A549 (cell line): ENCODE data around the gene RFTN2. TPM values are rescaled to one million over a fixed set of nuclear protein-coding genes. Genes with fewer than 3 reads are reported as not detected.
"Not testable (repeated sequence)": the region's sequence is repeated elsewhere in the genome, so short reads cannot be mapped to it uniquely, and the experiment has no call there.

Experiments
- ATAC-seq, 2 experiments: fragments of 200-7000 bp in 1 of 2; fragments of >200 bp in 1 of 2; cut with Nextera tagmentation in 1 of 2; cut with Tn5 transposase in 1 of 2; 3 replicates each; pipeline versions ENCODE4 v1.8.0 to v1.9.1; 2018 to 2020; ENCODE audit warnings: mild to moderate bottlenecking in 1 of 2, moderate library complexity in 1 of 2
- CTCF ChIA-PET: fragments of 300-600 bp; sonication (Branson Sonifier 250); formaldehyde crosslinking; extraction: SDS; loops from one replicate; lab custom pipeline; 2021; ENCODE audit warnings: antibody characterized with exemption, inconsistent platforms; lab: Yijun Ruan, JAX
- POLR2A ChIA-PET: fragments of 350-600 bp; formaldehyde crosslinking; extraction: SDS; loops from one replicate; lab custom pipeline; 2021; ENCODE audit warnings: antibody characterized with exemption, inconsistent platforms; lab: Yijun Ruan, JAX
- DNase-seq, 2 experiments: peaks; one replicate each; pipeline versions ENCODE4 v3.0.0 to v3.0.0-alpha.2; 2011 to 2016; ENCODE audit warnings: low read depth in 1 of 2, low spot score in 1 of 2
- FAIRE-seq: peaks from 2 replicates; lab custom pipeline; 2011; peaks lifted over from hg19 to GRCh38; lab: Jason Lieb, UNC
- H3K27ac ChIP-seq, 2 experiments: fragments of >200 bp; sonication (Bioruptor Twin); formaldehyde crosslinking; 3 replicates each; pipeline ENCODE4 v1.5.1; 2016 to 2017
- H3K4me1 ChIP-seq: fragments of >200 bp; sonication (Bioruptor Twin); formaldehyde crosslinking; 3 replicates; pipeline ENCODE4 v1.6.1; 2016
- H3K4me2 ChIP-seq: fragments of >200 bp; sonication (Bioruptor Twin); formaldehyde crosslinking; 3 replicates; pipeline ENCODE4 v1.6.1; 2016
- H3K4me3 ChIP-seq: fragments of >200 bp; sonication (Bioruptor Twin); formaldehyde crosslinking; 3 replicates; pipeline ENCODE4 v1.5.1; 2016
- H3K9me3 ChIP-seq: fragments of >200 bp; sonication (Bioruptor Twin); formaldehyde crosslinking; 3 replicates; pipeline ENCODE4 v1.6.1; 2016
- CBX2 ChIP-seq: fragments of 200-600 bp; sonication (generic); IDR thresholded peaks from 2 replicates; pipeline ENCODE4 v1.6.1; 2016; ENCODE audit warnings: low read depth, mild to moderate bottlenecking, borderline replicate concordance
- CBX8 ChIP-seq: fragments of 200-600 bp; sonication (generic); IDR thresholded peaks from 2 replicates; pipeline ENCODE4 v1.6.1; 2016
- CEBPB ChIP-seq, 2 experiments: fragments of >200 bp in 1 of 2; sonication (Bioruptor Twin) in 1 of 2; formaldehyde crosslinking in 1 of 2; IDR thresholded peaks; 2 replicates each; pipeline ENCODE4 v1.6.1; 2012 to 2016
- E2F6 ChIP-seq: IDR thresholded peaks from 2 replicates; pipeline ENCODE4 v1.6.1; 2012; ENCODE audit warnings: low read depth, borderline replicate concordance
- ESRRA ChIP-seq: fragments of 150-350 bp; IDR thresholded peaks from 2 replicates; pipeline ENCODE4 v1.6.1; 2014; ENCODE audit warnings: mild to moderate bottlenecking, low read length, borderline replicate concordance
- FOSL2 ChIP-seq, 2 experiments: fragments of 450-650 bp in 1 of 2; fragments of >200 bp in 1 of 2; sonication (Bioruptor Twin) in 1 of 2; formaldehyde crosslinking; IDR thresholded peaks; 2 replicates each; pipeline versions ENCODE4 v1.5.0 to v1.6.1; 2016 to 2020; ENCODE audit warnings: mild to moderate bottlenecking in 1 of 2, moderate library complexity in 1 of 2
- FOXS1 ChIP-seq: fragments of 250-450 bp; sonication (Bioruptor Pico); IDR thresholded peaks from 2 replicates; pipeline ENCODE4 v1.5.0; 2020; ENCODE audit warnings: mild to moderate bottlenecking, moderate library complexity
- GATA3 ChIP-seq: IDR thresholded peaks from 2 replicates; pipeline ENCODE4 v1.6.1; 2012; ENCODE audit warnings: borderline replicate concordance
- HES2 ChIP-seq: fragments of >200 bp; sonication (Bioruptor Twin); formaldehyde crosslinking; IDR thresholded peaks from 2 replicates; pipeline ENCODE4 v1.6.1; 2016
- HEYL ChIP-seq: fragments of 250-450 bp; sonication (Bioruptor Pico); IDR thresholded peaks from 2 replicates; pipeline ENCODE4 v1.8.0; 2021; ENCODE audit warnings: mild to moderate bottlenecking, moderate library complexity
- HOXA7 ChIP-seq: fragments of 250-450 bp; sonication (Bioruptor Pico); IDR thresholded peaks from 2 replicates; pipeline ENCODE4 v1.5.0; 2020; ENCODE audit warnings: mild to moderate bottlenecking, moderate library complexity
- HOXB13 ChIP-seq: fragments of 250-450 bp; sonication (Bioruptor Pico); IDR thresholded peaks from 2 replicates; pipeline ENCODE4 v1.5.0; 2020; ENCODE audit warnings: low read depth, mild to moderate bottlenecking, moderate library complexity
- JUN ChIP-seq, 2 experiments: fragments of >200 bp; sonication (Bioruptor Twin); formaldehyde crosslinking; IDR thresholded peaks; 2 replicates in 1 of 2; 3 replicates in 1 of 2; pipeline ENCODE4 v1.6.1; 2016 to 2017
- KDM5A ChIP-seq: fragments of 200-600 bp; sonication (generic); IDR thresholded peaks from 2 replicates; pipeline ENCODE4 v1.6.1; 2016; ENCODE audit warnings: antibody characterized with exemption, mild to moderate bottlenecking
- MAFK ChIP-seq: fragments of 450-650 bp; IDR thresholded peaks from 2 replicates; pipeline ENCODE4 v1.6.1; 2014; ENCODE audit not compliant: partially characterized antibody
- NFE2L2 ChIP-seq: fragments of 150-350 bp; conservative IDR thresholded peaks from 2 replicates; pipeline ENCODE4 v1.6.1; 2014; ENCODE audit warnings: low read length
- PHF8 ChIP-seq: fragments of 200-600 bp; sonication (generic); IDR thresholded peaks from 2 replicates; pipeline ENCODE4 v1.6.1; 2016; ENCODE audit warnings: low read depth, mild to moderate bottlenecking, antibody characterized with exemption, moderate library complexity, borderline replicate concordance
- POLR2AphosphoS2 ChIP-seq: conservative IDR thresholded peaks from 2 replicates; pipeline ENCODE4 v1.6.1; 2012; ENCODE audit warnings: low read length, improper control_type of control experiment, inconsistent platforms
- RNF2 ChIP-seq: fragments of 200-600 bp; sonication (generic); IDR thresholded peaks from 2 replicates; pipeline ENCODE4 v1.6.1; 2016; ENCODE audit warnings: low read depth, mild to moderate bottlenecking, antibody characterized with exemption, moderate library complexity, borderline replicate concordance
- SMC3 ChIP-seq: fragments of >200 bp; sonication (Bioruptor Twin); formaldehyde crosslinking; IDR thresholded peaks from 3 replicates; pipeline ENCODE4 v1.6.1; 2018; ENCODE audit warnings: inconsistent platforms
- SREBF2 ChIP-seq: fragments of 450-650 bp; IDR thresholded peaks from 2 replicates; pipeline ENCODE4 v1.6.1; 2014; ENCODE audit warnings: mild to moderate bottlenecking, moderate library complexity
- TFCP2L1 ChIP-seq: fragments of 250-450 bp; sonication (Bioruptor Pico); IDR thresholded peaks from 2 replicates; pipeline ENCODE4 v1.5.0; 2021; ENCODE audit warnings: mild to moderate bottlenecking
- TP53 ChIP-seq: fragments of 250-450 bp; sonication (Bioruptor Pico); IDR thresholded peaks from 2 replicates; pipeline ENCODE4 v1.5.0; 2021; ENCODE audit warnings: mild to moderate bottlenecking, moderate library complexity
- ZSCAN20 ChIP-seq: fragments of 250-450 bp; sonication (Bioruptor Pico); IDR thresholded peaks from 2 replicates; pipeline ENCODE4 v1.8.0; 2022; ENCODE audit warnings: mild to moderate bottlenecking, moderate library complexity
- WGBS: methylation state at CpG from one replicate; pipeline ENCODE4 v1.1.6; 2017; ENCODE audit errors: missing lambda C conversion rate; 5-methylcytosine and 5-hydroxymethylcytosine counted together
- polyA plus RNA-seq, 4 experiments: library from polyadenylated mRNA; depleted of rRNA in 3 of 4; stranded (reverse); fragments of >200 nt; fragmentation: RNase III in 1 of 4; extraction: RNeasy Plus Mini Kit Qiagen cat#74134 plus additional on column Dnase treatment in 1 of 4; gene quantifications; 2 replicates in 3 of 4; 3 replicates in 1 of 4; pipeline ENCODE4 v1.2.3, GENCODE V29; 2011 to 2017
- TF ChIP-seq, protein P1 (sequence below): fragments of 450-650 bp; IDR thresholded peaks from 2 replicates; pipeline ENCODE4 v1.6.1; 2014; ENCODE audit warnings: antibody characterized with exemption

RFTN2 gene
- polyA plus RNA-seq, 2 of the 4 experiments (the other 2 are of a cell fraction): 0.03 to 0.17 TPM

DNA sequence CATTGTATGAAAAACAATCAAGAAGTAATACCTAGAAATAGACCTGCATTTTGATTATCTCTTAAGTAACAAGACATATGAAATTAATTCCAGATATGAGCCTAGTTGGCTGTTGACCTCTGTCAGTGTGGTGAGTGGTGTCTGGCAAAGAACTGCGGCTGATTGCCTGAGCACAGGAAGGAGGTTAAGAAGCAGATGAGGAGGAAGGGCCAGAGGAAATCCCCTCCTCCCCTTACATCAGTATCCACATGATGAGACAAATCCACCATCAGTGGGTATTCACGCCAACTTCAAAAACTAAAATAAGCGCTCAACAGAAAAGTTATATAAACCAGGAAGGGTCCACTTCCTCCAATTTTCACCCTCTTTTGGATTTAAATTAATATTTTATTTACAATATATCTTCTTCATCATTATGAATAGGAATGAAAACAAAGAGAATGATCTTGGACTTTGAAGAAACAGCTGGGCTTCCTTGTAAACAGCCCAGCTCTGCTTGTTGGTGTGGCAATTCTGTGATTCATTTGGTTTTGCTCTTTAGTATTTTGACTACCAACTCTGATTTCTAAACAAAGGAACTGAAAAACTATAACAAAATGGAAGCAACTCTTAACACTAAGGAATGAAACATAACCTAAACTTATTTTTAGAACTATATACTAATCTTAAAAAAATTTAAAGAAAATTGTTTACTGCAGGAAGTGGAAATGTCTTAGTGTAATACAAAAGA is 27.3 kb downstream of the RFTN2 start:
- no peak overlapping the region for H3K27ac ChIP-seq
- no peak overlapping the region for H3K4me3 ChIP-seq
- no peaks in the 10 kb centered on the region; the same call in 2 of the 3 replicates for H3K4me1 ChIP-seq
- WGBS: 93% methylated on average over 3 of the region's 3 CpGs
- FAIRE-seq: no peak
- ChIA-PET POLR2A (no interaction called here), CTCF (no interaction called here)
- no peak overlapping the region for H3K4me2 ChIP-seq
- no peak for ATAC-seq
- H3K9me3 ChIP-seq: no peaks in the 10 kb centered on the region
- no peak for TF ChIP-seq E2F6
- no peak for TF ChIP-seq HES2
- no peak for TF ChIP-seq FOSL2 (IDR thresholded peaks at IDR 0.05)
- no peak for TF ChIP-seq FOSL2 (CRISPR knock-in tag; IDR thresholded peaks at IDR 0.05)
- no peak for TF ChIP-seq NFE2L2
- TF ChIP-seq RNF2: no peak
- TF ChIP-seq ZSCAN20 (CRISPR knock-in tag): no peak
- TF ChIP-seq SMC3: no peak
- no peak for TF ChIP-seq TP53 (CRISPR knock-in tag)
- TF ChIP-seq, all 56 proteins: peak for 0
- no peak for DNase-seq

DNA sequence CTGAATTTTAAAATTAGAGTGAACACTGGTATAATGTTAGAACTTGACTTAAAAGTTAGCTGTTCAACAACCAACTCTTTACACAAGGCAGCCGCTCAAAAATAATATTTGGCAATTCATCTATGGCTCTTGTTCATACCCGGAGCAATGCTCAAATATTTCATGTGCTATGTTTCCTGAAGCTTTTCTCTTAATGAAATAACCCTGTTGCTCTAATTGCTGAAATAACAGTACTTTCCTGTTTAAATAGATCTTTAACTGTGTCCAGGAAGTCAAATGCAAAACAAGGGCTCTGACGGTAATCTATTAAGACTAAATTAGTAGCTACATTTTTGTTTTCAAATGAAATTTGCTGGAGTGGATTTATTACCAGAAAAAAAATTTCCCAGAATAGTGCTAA is 33.7 kb downstream of the RFTN2 start:
- DNase-seq (no peak), FAIRE-seq (no peak), ATAC-seq (no peak)
- WGBS: 89% methylated on average over 3 of the region's 3 CpGs
- Histone ChIP-seq H3K4me3 (no peak overlapping the region), H3K4me1 (no peaks in the 10 kb centered on the region; the same call in 2 of the 3 replicates), H3K9me3 (no peaks in the 10 kb centered on the region), H3K4me2 (no peak overlapping the region), H3K27ac (no peak overlapping the region)
- ChIA-PET CTCF (no interaction called here), POLR2A (no interaction called here)
- TF ChIP-seq FOXS1 (CRISPR knock-in tag): no peak
- no peak for TF ChIP-seq MAFK
- no peak for TF ChIP-seq CEBPB (IDR thresholded peaks at IDR 0.05)
- no peak for TF ChIP-seq NFE2L2
- no peak for TF ChIP-seq ESRRA
- no peak for TF ChIP-seq FOSL2 (IDR thresholded peaks at IDR 0.05)
- TF ChIP-seq FOSL2 (CRISPR knock-in tag; IDR thresholded peaks at IDR 0.05): no peak
- no peak for TF ChIP-seq HOXA7 (CRISPR knock-in tag)
- no peak for TF ChIP-seq TFCP2L1 (CRISPR knock-in tag)
- no peak for TF ChIP-seq GATA3
- TF ChIP-seq HES2: no peak
- TF ChIP-seq KDM5A: no peak
- no peak for TF ChIP-seq HOXB13 (CRISPR knock-in tag)
- TF ChIP-seq CBX8: no peak
- TF ChIP-seq PHF8: no peak
- no peak for TF ChIP-seq POLR2AphosphoS2
- TF ChIP-seq SREBF2: no peak
- no peak for TF ChIP-seq JUN (IDR thresholded peaks at IDR 0.05)
- TF ChIP-seq HEYL (CRISPR knock-in tag): no peak
- TF ChIP-seq, protein P1, sequence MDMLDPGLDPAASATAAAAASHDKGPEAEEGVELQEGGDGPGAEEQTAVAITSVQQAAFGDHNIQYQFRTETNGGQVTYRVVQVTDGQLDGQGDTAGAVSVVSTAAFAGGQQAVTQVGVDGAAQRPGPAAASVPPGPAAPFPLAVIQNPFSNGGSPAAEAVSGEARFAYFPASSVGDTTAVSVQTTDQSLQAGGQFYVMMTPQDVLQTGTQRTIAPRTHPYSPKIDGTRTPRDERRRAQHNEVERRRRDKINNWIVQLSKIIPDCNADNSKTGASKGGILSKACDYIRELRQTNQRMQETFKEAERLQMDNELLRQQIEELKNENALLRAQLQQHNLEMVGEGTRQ: no peak
- no peak for TF ChIP-seq CBX2

- H3K4me3 ChIP-seq, H3K4me2 ChIP-seq, ATAC-seq, DNase-seq, H3K9me3 ChIP-seq, H3K27ac ChIP-seq, CTCF ChIA-PET, POLR2A ChIA-PET, FAIRE-seq, H3K4me1 ChIP-seq: not testable (repeated sequence)
- 87% methylated on average over 18 of the region's 19 CpGs for WGBS
These were observed 34.7 kb downstream of the RFTN2 start for GRCh38 chr2:197640571-197641122.
